Inflammatory macrophage (primary cell): ENCODE results near the gene MIGA1.
"Not testable (repeated sequence)": the region's sequence is repeated elsewhere in the genome, so short reads cannot be mapped to it uniquely, and the experiment has no call there.

Source experiments
- DNase-seq, 2 donors: peaks; one replicate each; pipeline ENCODE4 v3.0.0-alpha.2; 2020 to 2022

Gene MIGA1

DNA sequence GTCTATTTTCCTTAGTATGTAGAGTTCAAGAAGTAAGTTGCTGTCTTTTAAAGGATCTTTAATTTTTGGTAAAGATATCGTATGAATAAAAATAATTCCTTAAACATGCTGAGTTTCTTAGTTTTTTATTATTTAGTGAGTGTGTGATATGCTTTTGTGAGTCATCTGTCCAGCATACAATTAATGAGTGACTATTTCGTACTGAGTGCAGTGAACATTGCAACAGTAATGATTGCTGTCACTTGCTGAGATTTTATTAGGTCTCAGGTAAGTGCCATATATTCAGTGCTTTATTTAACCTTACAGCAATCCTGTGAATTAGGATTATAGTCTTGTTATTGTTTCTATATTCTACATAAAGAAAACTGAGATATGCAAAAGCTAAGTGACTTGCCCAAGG lies 22.6 kb downstream of the MIGA1 start:
- DNase-seq = no peak

DNA sequence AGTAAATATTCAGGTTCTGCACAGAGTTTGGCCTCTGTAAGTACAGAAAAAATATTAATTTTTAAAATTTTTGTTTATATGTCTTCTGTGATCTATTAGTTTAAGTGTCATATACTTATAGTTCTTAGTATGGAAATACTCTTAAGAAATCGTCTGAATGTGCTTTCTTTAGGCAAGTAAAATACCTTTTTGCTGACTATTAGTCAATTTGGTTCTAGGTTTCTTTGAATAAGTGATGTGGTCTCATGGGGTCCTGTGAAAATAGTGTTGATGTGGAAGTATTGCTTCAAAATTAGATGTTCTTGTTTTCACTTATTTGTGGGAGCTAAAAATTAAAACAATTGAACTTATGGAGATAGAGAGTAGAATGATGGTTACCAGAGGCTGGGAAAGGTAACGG lies 23.9 kb downstream of the MIGA1 start:
- DNase-seq = no peak

DNA sequence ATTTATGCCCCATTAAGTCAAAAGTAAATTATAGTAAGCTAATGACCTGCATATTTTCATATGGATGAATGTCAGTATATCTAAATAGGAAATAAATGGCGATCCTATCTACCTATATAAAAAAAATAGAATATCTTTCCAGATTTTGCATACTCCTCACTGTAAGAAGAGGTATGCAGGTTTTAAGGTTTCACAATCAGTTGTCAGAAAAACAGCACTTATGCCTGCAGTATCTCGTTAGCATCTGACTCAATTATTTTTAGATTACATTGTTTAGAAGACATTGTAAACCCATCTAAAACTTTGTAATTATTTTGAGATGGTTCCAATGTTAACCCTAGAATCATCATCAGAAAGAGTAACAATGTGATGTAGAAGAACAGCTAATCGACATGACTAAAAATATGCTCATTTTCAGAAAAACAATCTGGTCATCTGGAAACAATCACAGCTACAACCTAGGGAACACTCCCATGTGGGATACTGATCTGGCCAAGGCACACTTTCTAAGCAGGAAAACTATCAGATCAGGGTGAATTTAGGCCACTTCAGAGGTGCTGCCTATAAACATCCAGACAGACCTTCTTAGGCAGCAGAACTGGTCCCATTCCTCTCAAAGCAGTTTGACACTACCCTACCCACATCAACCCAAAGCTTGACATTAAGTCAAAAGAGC lies 30.5 kb downstream of the MIGA1 start:
- not testable (repeated sequence) for DNase-seq

DNA sequence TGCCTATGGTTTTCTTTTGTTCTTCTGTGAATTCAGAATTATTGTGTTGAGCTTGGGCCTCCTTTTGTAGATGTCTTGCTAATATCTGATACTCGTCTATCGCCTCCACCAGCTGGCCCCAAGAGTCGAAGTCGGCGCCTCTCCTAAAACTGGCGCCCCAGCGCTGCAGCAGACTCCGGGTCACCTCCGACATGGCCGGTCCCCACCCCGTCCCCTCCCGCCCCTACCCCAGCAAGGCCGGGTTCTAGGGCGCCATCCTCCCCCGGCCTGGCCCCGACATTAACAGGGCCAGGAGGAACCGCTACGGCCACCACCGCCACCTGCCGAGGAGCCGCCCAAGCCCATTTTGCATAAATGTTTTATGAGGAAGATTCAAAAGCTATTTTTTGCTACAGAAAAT lies 32.1 kb downstream of the MIGA1 start:
- not testable (repeated sequence) for DNase-seq

DNA sequence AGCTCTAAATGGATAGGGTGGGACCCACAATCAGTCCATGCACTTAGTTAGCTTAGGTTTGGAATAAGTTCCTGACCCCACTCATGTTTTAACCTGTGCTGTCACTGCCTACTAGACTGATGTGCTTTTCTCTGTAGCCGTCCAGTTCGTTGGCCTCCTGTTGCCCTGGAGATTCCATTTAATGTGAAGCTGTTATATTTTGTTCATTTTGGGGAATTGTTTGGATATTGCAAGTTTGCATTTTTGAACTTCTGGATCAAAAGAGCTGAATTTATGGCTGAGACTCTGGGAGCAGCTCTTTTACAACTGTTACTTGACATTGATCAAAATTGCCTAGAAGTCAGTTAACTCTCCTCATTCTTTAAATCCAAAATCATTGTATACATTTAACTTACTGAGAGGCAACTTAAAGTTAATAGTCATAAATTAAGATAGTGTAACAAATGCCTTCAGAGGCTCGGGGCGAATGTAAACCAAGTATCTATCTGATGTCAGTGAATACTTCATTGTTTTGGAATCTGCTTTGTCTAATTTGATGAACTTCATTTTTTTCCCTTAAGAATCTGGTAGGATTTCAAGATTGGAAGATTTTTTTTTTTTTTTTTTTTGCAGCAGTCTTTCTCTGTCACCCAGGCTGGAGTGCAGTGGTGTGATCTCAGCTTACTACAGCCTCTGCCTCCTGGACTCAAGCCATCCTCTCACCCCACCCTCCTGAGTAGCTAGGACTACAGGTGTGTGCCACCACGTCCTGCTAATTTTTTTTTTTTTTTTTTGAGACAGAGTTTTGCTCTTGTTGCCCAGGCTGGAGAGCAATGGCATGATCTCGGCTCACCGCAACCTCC lies 38.1 kb downstream of the MIGA1 start:
- DNase-seq = no peak

DNA sequence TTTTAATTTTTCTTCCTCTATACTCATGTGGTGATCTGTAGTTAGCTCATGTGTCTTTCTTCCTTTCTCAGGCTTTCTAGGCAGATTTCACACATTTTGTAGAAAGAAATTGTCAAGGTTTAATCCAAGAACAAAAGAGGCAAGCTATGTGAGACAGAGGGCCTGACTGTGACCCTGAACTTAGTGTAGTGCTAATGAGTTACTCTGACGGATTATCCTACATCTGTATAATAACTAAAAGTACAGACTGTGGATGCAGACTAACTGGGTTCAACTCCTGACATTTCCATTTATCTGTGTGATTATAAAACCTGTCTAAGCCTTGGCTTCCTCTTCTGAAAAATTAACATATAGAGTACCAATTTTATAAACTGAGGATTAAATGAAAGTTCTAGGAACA lies 40.7 kb downstream of the MIGA1 start:
- no peak for DNase-seq

DNA sequence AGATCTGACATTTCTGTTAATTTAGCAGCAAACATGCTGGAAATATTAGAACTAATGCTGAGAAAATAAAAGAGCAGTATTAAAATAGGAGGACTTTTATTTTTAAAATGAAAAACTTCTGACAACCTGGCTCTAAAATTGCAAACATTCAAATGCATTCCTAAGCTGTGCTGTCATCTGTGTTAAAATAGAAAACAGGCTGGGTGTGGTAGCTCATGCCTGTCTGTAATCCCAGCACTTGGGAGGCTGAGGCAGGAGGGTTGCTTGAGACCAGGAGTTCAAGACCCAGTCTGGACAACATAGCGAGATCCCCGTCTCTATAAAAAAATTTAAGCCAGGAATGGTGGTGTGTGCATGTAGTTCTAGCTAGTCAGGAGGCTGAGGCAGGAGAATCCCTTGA lies 44.6 kb downstream of the MIGA1 start:
- no peak for DNase-seq

DNA sequence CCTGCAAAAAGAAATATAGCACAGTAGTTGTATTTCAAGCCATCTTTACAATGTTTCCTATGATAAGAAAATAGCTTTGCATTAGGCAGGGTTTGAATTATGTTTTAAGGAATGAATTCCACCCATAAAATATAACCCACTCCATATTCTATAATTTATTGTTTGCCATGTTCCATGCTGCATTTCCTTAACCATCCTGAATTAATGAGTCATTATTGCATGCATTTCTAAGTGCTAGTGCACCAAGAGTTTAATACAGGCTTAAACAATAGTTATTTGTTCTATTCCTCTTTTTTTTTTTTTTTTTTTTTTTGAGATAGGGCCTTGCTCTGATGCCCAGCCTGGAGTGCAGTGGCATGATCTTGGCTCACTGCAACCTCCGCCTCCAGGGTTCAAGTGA lies 45.2 kb downstream of the MIGA1 start:
- no peak for DNase-seq

DNA sequence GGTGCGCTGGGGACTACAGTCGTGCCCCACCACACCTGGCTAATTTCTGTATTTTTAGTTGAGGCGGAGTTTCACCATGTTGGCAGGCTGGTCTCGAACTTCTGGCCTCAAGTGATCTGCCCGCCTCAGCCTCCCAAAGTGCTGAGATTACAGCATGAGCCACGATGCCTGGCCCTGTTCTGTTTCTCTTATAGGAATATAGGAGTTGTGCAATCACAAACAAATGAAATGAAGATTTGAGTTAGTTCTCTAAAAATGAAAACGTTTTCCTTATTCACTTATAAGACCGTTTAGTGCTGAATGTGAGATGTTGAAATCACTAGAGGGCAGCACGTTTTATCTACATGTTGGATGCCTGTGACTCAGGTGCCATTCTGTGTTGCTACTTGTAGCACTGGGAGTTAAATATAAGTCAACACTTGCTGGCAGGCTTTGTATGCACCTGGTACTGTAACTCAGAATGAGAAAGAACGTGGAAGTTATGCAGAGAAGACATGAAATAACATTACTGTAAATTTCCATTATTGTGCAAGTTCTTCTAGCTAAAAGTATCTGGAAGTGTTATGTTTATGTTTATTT lies 45.8 kb downstream of the MIGA1 start:
- DNase-seq = peak; percentile 32 to 81

DNA sequence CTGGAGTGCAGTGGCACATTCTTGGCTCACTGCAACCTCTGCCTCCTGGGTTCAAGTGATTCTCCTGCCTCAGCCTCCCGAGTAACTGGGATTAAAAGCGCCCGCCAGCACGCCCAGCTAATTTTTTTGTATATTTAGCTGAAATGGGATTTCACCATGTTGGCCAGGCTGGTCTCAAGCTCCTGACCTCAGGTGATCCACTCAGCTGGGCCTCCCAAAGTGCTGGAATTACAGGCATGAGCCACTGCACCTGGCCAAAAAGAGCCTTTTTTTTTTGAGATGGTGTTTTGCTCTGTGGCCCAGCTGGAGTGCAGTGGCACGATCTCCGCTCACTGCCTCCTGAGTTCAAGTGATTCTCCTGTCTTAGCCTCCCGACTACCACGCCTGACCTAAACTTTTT lies 47.4 kb downstream of the MIGA1 start:
- DNase-seq = not testable (repeated sequence)

DNA sequence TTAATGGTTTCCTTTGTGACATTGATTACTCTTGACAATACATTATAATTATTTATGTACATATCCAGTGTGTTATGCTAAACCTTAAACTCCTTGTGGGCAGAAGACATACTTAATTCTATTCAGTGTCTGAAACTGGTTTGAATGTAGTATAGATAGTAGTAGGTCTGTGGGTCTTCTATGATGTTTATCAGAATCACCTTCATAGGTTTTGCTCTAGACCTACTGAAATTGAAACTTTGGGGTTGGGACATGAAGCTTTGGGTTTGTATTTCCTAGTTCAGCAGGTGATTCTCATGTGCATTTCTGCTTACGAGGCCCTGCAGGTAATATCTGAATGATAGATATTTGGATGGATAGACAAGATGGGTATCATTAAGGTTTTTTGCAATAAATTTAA lies 48.6 kb downstream of the MIGA1 start:
- no peak for DNase-seq

DNA sequence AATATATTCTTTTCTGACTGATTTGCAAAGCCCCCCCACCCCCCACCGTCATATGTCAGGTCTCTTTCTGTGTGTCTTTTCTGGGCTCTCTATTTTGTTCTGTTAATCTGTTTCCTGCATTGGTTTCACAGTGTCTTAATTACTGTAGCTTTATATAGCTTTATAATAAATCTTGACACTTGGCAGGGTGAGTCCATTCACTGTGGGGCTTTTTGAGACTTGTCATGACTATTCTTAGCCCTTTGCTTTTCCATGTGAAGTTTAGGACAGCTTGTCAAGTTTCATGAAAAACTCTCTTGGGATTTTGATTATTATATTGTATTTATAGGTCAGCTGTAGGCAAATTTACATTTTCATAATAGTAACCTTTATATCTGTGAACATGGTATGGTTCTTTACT lies 50.4 kb downstream of the MIGA1 start:
- DNase-seq = no peak

DNA sequence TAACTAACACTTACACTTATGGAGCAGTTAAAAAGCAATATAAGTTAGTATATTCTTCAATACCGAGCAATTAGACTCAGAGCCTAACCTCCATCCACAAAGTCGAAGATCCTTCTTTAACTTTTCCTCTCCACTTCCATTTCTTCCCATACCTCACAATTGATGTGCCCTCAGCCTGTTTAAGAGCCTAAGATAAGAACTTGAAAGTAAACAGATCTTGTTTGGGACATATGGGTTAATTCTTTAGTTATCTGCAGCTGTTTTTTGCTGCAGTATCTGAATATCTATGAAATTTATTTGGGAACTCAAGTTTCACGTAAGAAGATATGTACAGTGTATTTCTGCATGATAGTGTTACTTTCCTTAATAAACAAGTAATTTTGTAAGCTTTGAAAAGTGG lies 51.5 kb downstream of the MIGA1 start:
- DNase-seq = no peak

DNA sequence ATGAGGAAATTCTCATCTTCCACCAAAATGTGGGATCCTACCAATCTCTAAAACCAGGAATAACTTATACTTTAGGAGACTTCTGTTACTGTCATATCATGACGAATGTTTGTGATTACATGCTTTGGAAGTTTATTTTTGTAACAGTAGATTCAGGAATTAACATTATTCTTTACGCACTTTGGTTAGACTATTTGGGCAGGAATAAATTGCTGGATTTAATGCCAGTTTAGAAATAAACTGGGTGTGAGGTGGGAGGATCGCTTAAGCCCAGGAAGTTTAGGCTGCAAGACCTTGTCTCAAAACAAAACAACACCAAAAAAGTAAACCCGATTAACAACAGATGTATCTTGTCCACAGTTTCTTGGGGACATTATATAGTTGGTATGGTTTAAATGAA lies 52.1 kb downstream of the MIGA1 start:
- no peak for DNase-seq

DNA sequence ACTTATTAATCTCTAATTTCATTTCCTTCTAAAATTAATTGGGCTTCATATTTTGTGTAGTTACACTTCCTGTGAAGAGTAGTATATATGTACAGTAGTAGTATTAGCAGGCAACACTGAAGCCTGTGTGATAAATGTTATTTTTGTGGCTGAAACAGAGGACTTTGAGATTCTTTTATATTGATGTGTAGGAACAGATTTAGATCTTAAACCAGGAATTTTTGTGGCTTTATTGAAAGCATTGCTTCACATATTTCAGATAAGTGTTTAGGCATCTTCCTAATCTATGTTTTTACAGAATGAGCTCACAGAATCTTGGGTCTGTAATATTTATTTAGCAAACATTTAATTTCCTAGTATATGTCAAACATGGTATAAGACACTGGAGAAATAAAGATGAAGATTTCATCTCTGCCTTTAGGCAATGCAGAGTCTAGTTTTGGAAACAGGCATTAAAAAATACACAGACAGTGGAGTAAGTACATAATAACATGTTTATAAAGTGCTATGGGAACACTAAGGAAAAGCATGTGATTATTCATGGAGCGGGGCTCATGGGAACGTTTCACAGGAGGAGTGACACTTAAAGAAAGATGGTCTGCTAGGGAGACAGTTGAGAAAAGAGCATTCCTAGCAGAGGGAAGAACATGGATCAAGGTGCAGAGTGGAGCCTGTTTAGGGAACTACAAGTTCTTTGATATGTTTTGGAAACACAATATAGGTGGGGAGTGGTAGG lies 52.7 kb downstream of the MIGA1 start:
- no peak for DNase-seq

DNA sequence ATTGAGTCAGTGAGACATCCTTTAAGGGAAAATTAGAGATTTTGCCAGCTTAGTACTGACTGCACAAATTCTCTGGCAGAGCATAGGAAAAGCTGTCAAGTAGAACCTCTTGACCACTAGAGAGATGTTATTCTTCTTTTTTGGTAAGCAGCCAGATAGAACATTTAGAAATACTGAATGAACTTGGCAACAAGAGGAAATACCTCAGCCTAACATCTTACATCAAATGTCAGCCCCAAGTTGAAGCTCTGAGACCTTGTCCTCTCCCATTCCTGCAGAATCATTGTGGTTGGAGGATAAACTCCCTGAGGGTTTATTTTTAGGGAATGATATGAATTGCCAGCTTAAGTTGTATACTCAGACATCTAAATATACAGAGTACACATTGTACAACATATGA lies 53.5 kb downstream of the MIGA1 start:
- DNase-seq = no peak

DNA sequence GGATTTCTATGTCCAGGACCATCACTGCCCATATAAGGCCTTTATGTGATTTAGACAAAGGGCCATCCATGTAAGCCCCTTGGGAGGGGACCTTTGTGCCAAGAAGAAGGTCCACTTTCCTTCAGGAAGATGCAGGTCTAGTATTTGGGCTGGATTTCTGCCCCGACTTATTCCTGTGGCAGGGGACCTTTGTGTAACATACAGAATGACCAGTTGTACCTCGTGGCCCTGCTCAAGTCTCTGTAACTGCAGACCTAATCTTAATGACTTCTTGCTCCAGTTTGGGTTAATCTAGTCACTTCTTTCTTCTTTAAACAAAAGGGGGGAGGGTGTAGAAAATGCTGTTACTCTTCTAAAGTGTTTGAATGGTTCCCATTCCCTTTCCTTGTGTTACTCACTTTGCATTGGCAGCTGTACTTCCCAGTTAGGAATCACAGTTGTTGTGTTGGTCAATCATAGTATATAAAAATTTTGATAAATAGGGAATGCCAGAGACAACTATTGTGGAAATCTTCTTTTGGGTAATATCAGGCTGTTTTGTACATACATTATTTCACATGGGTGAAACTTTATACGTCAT lies 54.2 kb downstream of the MIGA1 start:
- no peak for DNase-seq

DNA sequence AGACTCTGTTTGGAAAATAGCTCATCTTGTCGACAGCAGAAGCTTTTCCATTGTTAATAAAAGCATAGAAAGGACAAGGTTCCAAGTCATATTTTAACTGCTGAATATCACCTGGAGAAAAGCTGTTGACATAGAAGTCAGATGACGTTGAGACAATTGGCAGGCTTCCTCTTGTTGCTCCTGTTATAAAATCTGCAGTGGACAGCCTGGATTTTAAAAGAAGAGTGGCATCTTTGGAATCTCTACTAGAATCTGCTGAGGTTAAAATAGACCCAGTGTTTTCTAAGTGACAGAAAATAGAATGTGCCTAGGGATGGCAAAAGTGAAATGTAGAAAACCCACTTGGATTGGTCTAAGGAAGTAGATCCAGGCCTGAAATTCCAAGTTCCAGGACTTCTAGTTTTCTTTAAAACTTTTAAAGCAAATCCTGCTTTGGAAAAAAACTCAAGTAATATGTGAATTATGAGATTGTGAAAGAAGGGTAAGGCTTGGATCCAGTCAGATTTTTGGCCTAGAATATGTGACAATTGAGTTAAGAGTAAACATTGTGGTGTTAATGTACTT lies 55.4 kb downstream of the MIGA1 start:
- no peak for DNase-seq

DNA sequence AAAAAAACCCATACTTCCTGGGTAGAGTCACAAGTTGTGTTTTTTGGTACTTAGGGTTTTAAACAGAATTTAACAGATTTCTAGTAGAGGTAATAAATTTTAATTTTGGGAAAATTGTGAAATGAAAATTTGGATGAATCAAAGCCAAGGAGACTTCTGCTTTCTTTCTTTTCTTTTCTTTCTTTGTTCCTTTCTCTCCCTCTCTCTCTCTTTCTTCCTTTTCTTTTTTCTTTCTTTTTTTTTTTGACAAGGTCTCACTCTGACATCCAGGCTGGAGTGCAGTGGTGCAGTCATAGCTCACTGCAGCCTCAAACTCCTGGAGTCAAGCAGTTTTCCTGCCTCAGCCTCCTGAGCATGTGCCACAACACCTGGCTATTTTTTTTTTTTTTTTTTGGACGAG lies 62.1 kb downstream of the MIGA1 start:
- DNase-seq = no peak

DNA sequence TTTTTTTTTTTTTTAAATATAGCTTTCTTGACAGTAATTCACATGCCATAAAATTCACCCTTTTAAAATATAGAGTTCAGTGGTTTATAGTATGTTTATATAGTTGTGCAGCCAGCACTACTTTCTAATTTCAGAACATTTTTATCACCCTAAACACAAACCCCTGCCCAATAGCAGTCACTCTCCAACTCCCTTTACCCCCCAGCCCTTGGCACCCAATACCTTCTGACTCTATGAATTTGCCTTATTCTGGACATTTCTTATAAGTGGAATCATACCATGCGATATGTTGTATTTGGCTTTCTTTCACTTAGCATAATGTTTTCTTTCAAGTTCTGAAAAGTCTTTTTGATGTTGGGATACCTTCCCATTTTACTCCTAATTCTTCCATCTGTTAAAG lies 66.5 kb downstream of the MIGA1 start:
- DNase-seq = no peak

DNA sequence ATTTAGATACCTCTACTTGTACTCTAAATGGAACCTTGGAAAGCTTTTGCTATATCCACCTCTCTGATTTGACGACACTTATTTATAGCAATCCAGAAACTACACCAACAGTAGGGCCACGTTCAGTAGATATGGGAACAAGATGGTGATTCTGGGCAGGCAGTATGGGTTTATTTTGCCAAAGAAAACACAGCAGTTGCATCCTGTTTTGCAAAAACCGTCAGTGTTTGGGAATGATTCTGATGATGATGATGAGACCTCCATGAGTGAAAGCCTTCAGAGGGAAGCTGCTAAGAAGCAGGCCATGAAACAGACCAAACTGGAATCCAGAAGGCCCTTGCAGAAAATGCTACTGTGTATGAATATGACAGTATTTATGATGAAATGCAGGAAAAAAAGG lies 67.5 kb downstream of the MIGA1 start:
- no peak for DNase-seq

DNA sequence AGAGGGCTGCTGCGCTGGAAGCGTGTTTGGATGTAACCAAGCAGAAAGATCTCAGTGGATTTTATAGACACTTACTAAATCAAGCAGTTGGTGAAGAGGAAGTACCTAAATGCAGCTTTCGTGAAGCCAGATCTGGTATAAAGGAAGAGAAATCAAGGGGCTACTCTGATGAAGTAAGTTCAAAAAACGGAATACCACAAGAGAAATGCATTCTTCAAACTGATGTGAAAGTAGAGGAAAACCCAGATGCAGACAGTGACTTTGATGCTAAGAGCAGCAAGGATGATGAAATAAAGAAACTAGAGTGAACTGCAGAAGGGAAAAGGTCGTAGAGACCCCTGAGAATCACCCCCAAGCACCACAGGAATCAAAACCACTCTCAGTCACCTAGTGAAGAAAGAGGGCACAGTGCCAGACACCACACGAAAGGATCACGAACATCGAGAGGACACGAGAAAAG lies 68.2 kb downstream of the MIGA1 start:
- DNase-seq = no peak

DNA sequence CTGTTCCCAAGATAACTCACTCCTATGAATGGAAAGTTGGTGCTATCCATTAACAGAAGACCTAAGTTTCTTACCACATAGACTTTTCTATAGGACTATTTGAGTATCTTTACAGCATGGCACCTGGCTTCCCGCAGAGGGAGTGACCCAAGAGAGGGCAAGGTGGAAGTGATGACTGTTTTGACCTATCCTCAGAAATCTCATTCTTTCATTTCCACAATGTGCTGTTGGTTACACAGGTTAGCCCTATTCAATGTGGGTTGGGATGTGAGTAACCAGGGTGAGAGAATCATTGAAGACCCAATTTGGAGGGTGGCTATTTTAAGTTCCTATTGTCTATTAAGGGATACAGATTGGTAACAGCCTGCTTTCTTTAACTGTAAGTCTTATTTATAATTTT lies 70.6 kb downstream of the MIGA1 start:
- no peak for DNase-seq
